IMR-90 (cell line): ENCODE results near the gene ATP2C2. TPM values are rescaled to one million over a fixed set of nuclear protein-coding genes. Genes with fewer than 3 reads are reported as not detected.

ENCODE experiments used
- ATAC-seq: fragments of 200-7000 bp; cut with Tn5 transposase; 2 replicates; pipeline ENCODE4 v1.9.1; 2020; ENCODE audit warnings: low read depth, mild to moderate bottlenecking, moderate library complexity
- BruUV-seq: library from RNA; stranded (reverse); fragments of 400-500 nt; replicated peaks from 2 replicates; lab custom pipeline; 2021; lab: Mats Ljungman, UMichigan
- CTCF ChIA-PET: fragments of 300-600 bp; formaldehyde crosslinking; extraction: SDS; loops from one replicate; lab custom pipeline; 2021; ENCODE audit warnings: antibody characterized with exemption; lab: Yijun Ruan, JAX
- POLR2A ChIA-PET: fragments of 300-600 bp; sonication (Branson Sonifier 250); formaldehyde crosslinking; loops from one replicate; lab custom pipeline; 2022; ENCODE audit warnings: antibody characterized with exemption; ENCODE audit not compliant: unreplicated experiment; lab: Charles Lee
- DNase-seq: peaks from one replicate; pipeline ENCODE4 v3.0.0; 2013
- H2AFZ ChIP-seq: replicated peaks from 2 replicates; pipeline ENCODE3; 2013; ENCODE audit warnings: low read length, mild to moderate bottlenecking; ENCODE audit not compliant: poor library complexity
- H2AK5ac ChIP-seq: 2 replicates; pipeline ENCODE4 v1.6.1; 2013; ENCODE audit warnings: low read depth, low read length, inconsistent platforms
- H2AK9ac ChIP-seq: replicated peaks from 2 replicates; pipeline ENCODE3; 2013; ENCODE audit warnings: mild to moderate bottlenecking, low read depth, low read length, moderate library complexity; ENCODE audit not compliant: poor library complexity
- H2BK120ac ChIP-seq: 2 replicates; pipeline ENCODE4 v1.6.1; 2013; ENCODE audit warnings: low read depth, low read length, inconsistent platforms
- H2BK15ac ChIP-seq: 3 replicates; pipeline ENCODE4 v1.6.1; 2013; ENCODE audit warnings: low read depth, low read length, inconsistent platforms
- H2BK20ac ChIP-seq: 2 replicates; pipeline ENCODE4 v1.6.1; 2013; ENCODE audit warnings: low read depth, mild to moderate bottlenecking, inconsistent platforms, low read length, moderate library complexity
- H2BK5ac ChIP-seq: 2 replicates; pipeline ENCODE4 v1.6.1; 2013; ENCODE audit warnings: mild to moderate bottlenecking, low read depth, low read length, inconsistent platforms; ENCODE audit not compliant: poor library complexity, severe bottlenecking
- H3K14ac ChIP-seq: replicated peaks from 2 replicates; pipeline ENCODE4 v1.6.1; 2013; ENCODE audit warnings: low read depth, low read length, inconsistent platforms
- H3K18ac ChIP-seq: 2 replicates; pipeline ENCODE4 v1.6.1; 2013; ENCODE audit warnings: low read depth, low read length, control low read depth
- H3K23ac ChIP-seq: 2 replicates; pipeline ENCODE4 v1.6.1; 2013; ENCODE audit warnings: low read depth, low read length, inconsistent platforms
- H3K27ac ChIP-seq: 2 replicates; pipeline ENCODE4 v1.5.1; 2013; ENCODE audit warnings: mild to moderate bottlenecking, control low read depth, low read length; ENCODE audit not compliant: insufficient read depth
- H3K27me3 ChIP-seq: 2 replicates; pipeline ENCODE4 v1.6.1; 2013; ENCODE audit warnings: low read length; ENCODE audit not compliant: control insufficient read depth, insufficient read depth
- H3K36me3 ChIP-seq: 2 replicates; pipeline ENCODE4 v1.6.1; 2013; ENCODE audit warnings: low read length, mixed read lengths; ENCODE audit not compliant: control insufficient read depth, insufficient read depth
- H3K4ac ChIP-seq: 2 replicates; pipeline ENCODE4 v1.6.1; 2013; ENCODE audit warnings: low read depth, low read length, inconsistent platforms
- H3K4me1 ChIP-seq: 2 replicates; pipeline ENCODE4 v1.6.1; 2013; ENCODE audit warnings: low read length, mixed read lengths; ENCODE audit not compliant: control insufficient read depth, insufficient read depth
- H3K4me2 ChIP-seq: 2 replicates; pipeline ENCODE4 v1.6.1; 2013; ENCODE audit warnings: low read depth, mild to moderate bottlenecking, control low read depth, low read length, moderate library complexity
- H3K4me3 ChIP-seq: 2 replicates; pipeline ENCODE4 v1.5.1; 2013; ENCODE audit warnings: low read depth, mild to moderate bottlenecking, control low read depth, low read length, moderate library complexity; ENCODE audit not compliant: insufficient read depth
- H3K56ac ChIP-seq: 2 replicates; pipeline ENCODE4 v1.6.1; 2013; ENCODE audit warnings: low read length, inconsistent platforms; ENCODE audit not compliant: insufficient read depth; ENCODE audit errors: extremely low read depth
- H3K79me1 ChIP-seq, 2 experiments: 2 replicates each; pipeline ENCODE4 v1.6.1; 2013; ENCODE audit warnings: low read length in 2 of 2, inconsistent platforms in 1 of 2, low read depth in 1 of 2
- H3K9ac ChIP-seq: 2 replicates; pipeline ENCODE4 v1.6.1; 2013; ENCODE audit warnings: low read depth, low read length, control low read depth
- H3K9me1 ChIP-seq: 2 replicates; pipeline ENCODE4 v1.6.1; 2013; ENCODE audit warnings: low read length, inconsistent platforms; ENCODE audit not compliant: insufficient read depth
- H3K9me3 ChIP-seq: 2 replicates; pipeline ENCODE4 v1.6.1; 2013; ENCODE audit warnings: low read length; ENCODE audit not compliant: control insufficient read depth, insufficient read depth
- H4K20me1 ChIP-seq: 2 replicates; pipeline ENCODE4 v1.6.1; 2013; ENCODE audit warnings: low read length, inconsistent platforms; ENCODE audit not compliant: insufficient read depth
- H4K5ac ChIP-seq: 2 replicates; pipeline ENCODE4 v1.6.1; 2013; ENCODE audit warnings: mild to moderate bottlenecking, low read depth, low read length, control low read depth
- H4K8ac ChIP-seq, 2 experiments: 2 replicates each; pipeline ENCODE4 v1.6.1; 2013; ENCODE audit warnings: low read depth in 2 of 2, low read length in 2 of 2, control low read depth in 1 of 2, inconsistent platforms in 1 of 2
- H4K91ac ChIP-seq: 2 replicates; pipeline ENCODE4 v1.6.1; 2013; ENCODE audit warnings: low read depth, low read length, inconsistent platforms; ENCODE audit not compliant: insufficient read depth
- MAFK ChIP-seq: IDR thresholded peaks from 2 replicates; pipeline ENCODE4 v1.6.1; 2012; ENCODE audit warnings: low read depth, low read length, improper control_type of control experiment
- NFE2L2 ChIP-seq: fragments of 150-350 bp; IDR thresholded peaks from 2 replicates; pipeline ENCODE4 v1.6.1; 2016; ENCODE audit warnings: low read depth, mild to moderate bottlenecking, low read length
- WGBS, 2 experiments: methylation state at CpG; one replicate each; pipeline versions ENCODE4 v1.1.5 to v1.1.7; 2013; ENCODE audit warnings: missing lambda C conversion rate in 2 of 2; ENCODE audit not compliant: insufficient read length in 1 of 2; ENCODE audit errors: extremely low coverage in 2 of 2; 5-methylcytosine and 5-hydroxymethylcytosine counted together
- dilution Hi-C: fragments of 300-500 bp; cut with HindIII; formaldehyde crosslinking; loops from one replicate; pipeline ENCODE4 v1.14.3; 2018; ENCODE audit warnings: low sequenced_read_pairs; ENCODE audit not compliant: unreplicated experiment
- in situ Hi-C: fragments of 300-500 bp; cut with MboI; formaldehyde crosslinking; loops from 3 replicates; pipeline ENCODE4 v1.14.3; 2019; ENCODE audit warnings: low sequenced_read_pairs, inconsistent platforms, mixed read lengths
- intact Hi-C: fragments of 100-400 bp; cut with micrococcal nuclease; formaldehyde crosslinking; loops from 2 replicates; pipeline ENCODE4 v1.10.0; 2022
- polyA plus RNA-seq, 3 experiments: library from polyadenylated mRNA; depleted of rRNA; stranded (reverse); fragments of >200 nt; gene quantifications; 2 replicates each; pipeline ENCODE4 v1.2.3, GENCODE V29; 2012; ENCODE audit warnings: low replicate concordance in 1 of 3
- total RNA-seq: library from RNA; depleted of rRNA; stranded (reverse); fragments of >200 nt; gene quantifications from 2 replicates; pipeline ENCODE4 v1.2.3, GENCODE V29; 2012

The ATP2C2 gene
- total and polyA plus RNA-seq, 2 of the 4 experiments (the other 2 are of a cell fraction) = not detected

DNA sequence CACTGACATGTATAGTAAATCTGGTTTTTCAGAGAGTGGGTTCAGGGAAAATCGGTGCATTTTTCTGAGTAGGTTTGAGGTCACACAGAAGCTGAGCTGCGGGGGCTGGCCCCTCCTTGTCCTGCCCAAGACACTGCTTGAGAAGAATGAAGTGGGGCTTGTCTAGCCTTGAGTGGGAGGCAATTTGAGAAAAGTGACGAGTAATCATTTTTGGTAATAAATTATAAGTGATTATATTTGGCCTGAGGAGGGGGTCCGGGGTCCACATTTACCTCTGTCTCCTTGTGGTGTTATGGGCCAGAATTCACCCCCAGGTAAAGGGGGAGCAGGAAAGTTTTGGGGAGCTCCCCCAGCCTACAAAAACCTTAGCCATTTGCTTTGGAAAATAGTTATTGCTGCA lies 45.6 kb upstream of the ATP2C2 start:
- in situ Hi-C loops (no loop called here), intact Hi-C loops (no loop called here)

More for the DNA sequence above, 45.6 kb upstream of the ATP2C2 start:
- H2BK15ac ChIP-seq = no peak overlapping the region
- dilution Hi-C loops = no loop called here
- H2BK20ac ChIP-seq = no peak overlapping the region
- no peak overlapping the region for H3K9ac ChIP-seq
- no peak overlapping the region for H2AFZ ChIP-seq
- no peak overlapping the region for H4K8ac ChIP-seq
- 64% methylated on average over 2 of the region's 4 CpGs; no CpG with 5 or more reads in 1 of the 2 experiments for WGBS, 2 experiments
- no peak overlapping the region for H3K4ac ChIP-seq
- H2BK5ac ChIP-seq = no peak overlapping the region
- no peak overlapping the region for H4K5ac ChIP-seq
- H2BK120ac ChIP-seq = no peak overlapping the region
- H3K23ac ChIP-seq = no peak overlapping the region
- H3K4me2 ChIP-seq = no peak overlapping the region
- no peaks in the 10 kb centered on the region for H3K27me3 ChIP-seq
- no peak overlapping the region for H2AK5ac ChIP-seq
- DNase-seq (no peak), ATAC-seq (no peak)
- H3K36me3 ChIP-seq = peaks cover 34% of the 10 kb centered on the region
- H3K4me1 ChIP-seq = no peaks in the 10 kb centered on the region
- no peak overlapping the region for H3K4me3 ChIP-seq
- no peak overlapping the region for H4K91ac ChIP-seq
- H3K56ac ChIP-seq = no peak overlapping the region
- no TSS peak for BruUV-seq
- no peaks in the 10 kb centered on the region; a peak in 1 of 4 replicates for H3K79me1 ChIP-seq
- H4K20me1 ChIP-seq = no peaks in the 10 kb centered on the region
- H3K18ac ChIP-seq = no peak overlapping the region
- peak; percentile 89 for TF ChIP-seq MAFK
- no peak for TF ChIP-seq NFE2L2
- H3K14ac ChIP-seq = no peak overlapping the region
- POLR2A ChIA-PET = no interaction called here
- H3K9me1 ChIP-seq = no peaks in the 10 kb centered on the region
- no peak overlapping the region for H3K27ac ChIP-seq
- peaks cover 3% of the 10 kb centered on the region for H3K9me3 ChIP-seq
- H2AK9ac ChIP-seq = no peak overlapping the region
- CTCF ChIA-PET = no interaction called here
